HK-2 (cell line): ENCODE results near the gene RTEL1.

ENCODE experiments used
- DNase-seq: peaks from one replicate; pipeline ENCODE4 v3.0.0-alpha.2; 2018; ENCODE audit not compliant: unreplicated experiment

The RTEL1 gene

GRCh38 chr20:63699466-63700198 lies 41.5 kb downstream of the RTEL1 start:
- no peak for DNase-seq

GRCh38 chr20:63700199-63701050 lies 42.3 kb downstream of the RTEL1 start:
- no peak for DNase-seq

GRCh38 chr20:63701051-63701328 lies 42.9 kb downstream of the RTEL1 start:
- no peak for DNase-seq

GRCh38 chr20:63701329-63702035 lies 43.4 kb downstream of the RTEL1 start:
- no peak for DNase-seq

GRCh38 chr20:63702036-63702665 lies 44.0 kb downstream of the RTEL1 start:
- peak; percentile 6 for DNase-seq

- peak; percentile 8 for DNase-seq
These were observed 44.8 kb downstream of the RTEL1 start for GRCh38 chr20:63702751-63703470.

- DNase-seq: no peak
These were observed 45.4 kb downstream of the RTEL1 start for GRCh38 chr20:63703471-63703975.

GRCh38 chr20:63703976-63704748 lies 46.0 kb downstream of the RTEL1 start:
- no peak for DNase-seq

- no peak for DNase-seq
These were observed 46.6 kb downstream of the RTEL1 start for GRCh38 chr20:63704749-63705117.

GRCh38 chr20:63705232-63706026 lies 47.3 kb downstream of the RTEL1 start:
- DNase-seq: no peak

GRCh38 chr20:63706027-63706695 lies 48.0 kb downstream of the RTEL1 start:
- DNase-seq: no peak

- DNase-seq: peak; percentile 71
These were observed 48.9 kb downstream of the RTEL1 start for GRCh38 chr20:63706852-63707557.

- DNase-seq: peak; percentile 86
These were observed 49.6 kb downstream of the RTEL1 start, which contains the start of the genes ARFRP1 and ZGPAT for GRCh38 chr20:63707558-63708300. ARFRP1 (minus strand) TSS chr20:63707976; CDS start chr20:63707091, 885 bp downstream. ZGPAT (plus strand) TSS chr20:63708039; CDS start chr20:63708581, 542 bp downstream.

GRCh38 chr20:63708301-63709148 lies 50.4 kb downstream of the RTEL1 start:
- no peak for DNase-seq

GRCh38 chr20:63709149-63709527 lies 51.0 kb downstream of the RTEL1 start:
- DNase-seq: no peak

- no peak for DNase-seq
These were observed 53.1 kb downstream of the RTEL1 start for GRCh38 chr20:63711085-63711645.
